NCI-H1436 treated with DMSO at 0.1 percent for 48 hours (cell line): Measurements from ENCODE around the gene CCNE1.
A peak's percentile ranks its signal among the peaks of the same experiment; 100 is the strongest.

Experiments used
- DNase-seq: peaks from one replicate; lab custom pipeline; 2025; lab: John Stamatoyannopoulos, UW

Gene CCNE1

DNA sequence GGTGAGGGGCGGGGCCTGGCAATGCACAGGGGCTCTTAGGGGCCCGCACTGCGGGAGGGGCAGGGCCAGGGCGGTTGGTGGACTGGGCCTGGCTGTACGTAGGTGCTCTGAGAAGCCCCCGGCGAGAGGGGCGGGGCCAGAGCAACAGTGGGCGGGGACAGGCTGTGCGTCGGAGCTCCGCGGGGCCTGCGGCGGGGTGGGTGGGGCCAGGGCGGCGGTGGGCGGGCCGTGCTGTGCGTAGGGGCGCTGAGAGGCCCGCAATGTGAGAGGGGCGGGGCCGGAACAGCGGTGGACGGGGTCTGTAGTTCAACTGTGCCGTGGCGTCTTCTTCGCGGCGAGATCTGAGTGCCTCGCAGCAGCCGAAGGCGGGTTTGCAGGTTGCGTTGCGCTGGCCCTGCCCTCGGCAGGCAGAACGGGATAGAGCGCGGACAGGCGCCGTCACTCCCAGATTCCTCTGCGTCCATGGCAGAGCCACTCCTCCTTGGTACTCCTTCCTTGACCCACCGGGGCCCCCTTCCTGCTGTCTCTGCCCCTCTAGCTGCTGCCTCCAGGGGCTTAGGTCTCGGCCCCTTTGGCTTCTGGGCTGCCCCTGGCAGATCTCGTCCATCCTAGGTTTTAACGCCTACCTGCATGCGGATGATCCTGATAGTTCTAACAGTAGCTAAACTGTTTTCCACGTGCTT, 33.2 kb downstream of the CCNE1 start:
- peak; percentile 26 for DNase-seq

DNA sequence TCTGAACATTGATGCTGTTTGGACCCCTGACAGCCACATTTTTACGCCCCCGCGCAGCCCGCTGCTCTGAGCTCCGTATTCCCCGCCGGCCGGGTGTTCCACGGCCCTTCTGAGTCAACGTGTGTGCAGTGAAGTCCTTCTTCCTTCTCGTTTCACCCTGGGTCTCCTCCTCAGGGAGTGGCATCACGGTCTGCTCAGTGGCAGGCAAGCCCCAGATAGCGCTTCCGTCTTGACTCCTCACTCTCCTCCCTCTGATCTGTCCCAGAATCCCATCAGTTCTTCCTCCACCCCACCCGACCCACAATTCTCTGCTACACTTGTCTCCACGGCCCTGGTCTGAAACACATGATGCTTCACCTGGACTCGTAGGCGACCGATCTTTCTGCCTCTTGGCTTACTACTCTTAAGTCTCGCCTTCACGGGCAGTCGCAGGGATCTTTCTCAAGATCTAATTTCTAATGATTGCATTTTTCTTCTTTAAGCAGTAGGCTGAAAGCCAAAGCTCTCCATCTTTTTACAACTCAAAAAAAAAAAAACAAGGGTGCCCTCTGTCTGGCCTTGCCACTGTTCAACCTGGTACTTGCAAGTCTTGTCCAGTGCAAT, 33.9 kb downstream of the CCNE1 start:
- DNase-seq, result no peak

DNA sequence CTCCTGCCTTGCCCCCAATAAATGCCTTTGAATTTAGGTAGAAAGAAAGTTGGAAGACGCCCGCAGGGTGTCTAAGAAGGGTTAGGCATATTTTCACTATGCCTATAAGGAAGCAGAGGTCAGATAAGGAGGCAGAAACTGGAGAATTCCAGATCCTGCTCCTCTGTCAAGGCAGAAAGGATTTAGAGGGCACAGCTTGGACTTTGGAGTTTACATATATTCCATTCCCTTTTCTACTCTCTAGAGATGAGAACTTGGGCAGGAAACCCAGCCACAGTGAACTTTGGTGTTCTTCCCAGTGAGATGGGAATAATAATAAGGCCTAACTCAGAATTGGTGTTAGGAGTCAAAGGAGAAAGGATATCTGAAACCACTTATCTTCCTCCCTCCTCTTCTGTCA, 37.4 kb downstream of the CCNE1 start:
- no peak for DNase-seq

DNA sequence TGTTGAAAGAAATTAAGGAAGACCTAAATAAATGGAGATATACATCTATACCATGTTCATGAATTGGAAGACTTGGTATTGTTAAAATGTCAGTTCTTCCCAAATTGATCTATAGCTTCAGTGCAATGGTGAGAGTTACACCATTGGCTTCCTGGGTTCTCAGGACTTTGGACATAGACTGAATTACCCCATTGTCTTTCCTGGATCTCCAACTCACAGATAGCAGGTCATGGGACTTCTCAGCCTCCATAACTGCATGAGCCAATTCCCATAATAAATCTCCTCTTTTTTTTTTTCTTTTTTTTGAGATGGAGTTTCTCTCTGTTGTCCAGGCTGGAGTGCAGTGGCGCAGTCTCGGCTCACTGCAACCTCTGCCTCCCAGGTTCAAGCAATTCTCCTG, 38.7 kb downstream of the CCNE1 start:
- DNase-seq, result no peak

DNA sequence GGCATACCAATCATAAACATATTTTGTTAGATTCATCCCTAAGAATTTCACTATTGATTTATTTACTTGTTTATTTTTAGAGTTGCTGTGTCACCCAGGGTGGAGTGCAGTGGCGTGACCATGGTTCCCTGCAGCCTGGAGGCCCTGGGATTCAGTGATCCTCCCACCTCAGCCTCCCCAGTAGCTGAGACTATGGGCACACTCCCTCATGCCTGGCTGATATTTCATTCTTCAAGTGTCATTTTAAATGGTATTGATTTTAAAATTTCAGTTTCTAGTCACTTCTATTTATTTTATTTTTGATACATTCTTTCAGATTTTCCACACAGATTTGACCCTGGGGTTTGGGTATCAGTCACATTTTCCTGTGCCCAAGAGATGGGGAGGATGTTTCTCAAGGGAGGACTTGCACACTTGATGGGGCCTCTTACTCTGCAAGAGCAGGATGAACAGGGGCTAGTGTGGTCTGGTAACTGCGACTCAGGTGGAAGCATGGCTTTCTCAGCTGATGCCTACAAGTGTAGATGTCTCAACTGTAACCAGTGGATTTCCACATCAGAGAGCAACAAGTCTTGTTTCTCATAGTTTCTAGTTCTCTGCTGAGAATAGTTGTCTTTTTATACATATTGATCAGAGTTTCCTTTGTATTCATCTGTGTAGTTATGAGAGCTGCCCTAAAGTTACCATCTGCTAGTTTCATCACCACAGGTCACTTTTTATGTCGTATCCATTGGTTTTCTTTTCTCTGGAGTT, 40.2 kb downstream of the CCNE1 start:
- DNase-seq, result no peak

DNA sequence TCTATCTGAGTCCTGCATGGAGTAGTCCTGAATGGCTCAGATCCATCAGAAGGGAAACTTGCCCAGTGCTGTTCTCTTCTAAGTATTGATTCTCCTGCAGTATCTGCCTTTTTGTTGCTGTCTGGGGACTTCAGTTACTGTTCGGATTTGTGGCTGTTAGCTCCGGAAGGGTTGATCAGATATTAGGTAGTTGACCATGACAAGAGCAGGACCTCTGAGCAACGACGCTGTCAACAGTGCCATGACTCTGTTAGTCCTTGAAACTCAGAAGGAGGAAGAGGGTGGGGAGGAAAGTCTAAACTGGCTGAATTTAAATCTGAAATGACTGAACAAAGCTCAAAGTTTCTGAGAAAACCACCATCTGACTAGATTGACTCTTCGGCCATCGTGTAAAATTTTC, 42.2 kb downstream of the CCNE1 start:
- DNase-seq, result no peak

DNA sequence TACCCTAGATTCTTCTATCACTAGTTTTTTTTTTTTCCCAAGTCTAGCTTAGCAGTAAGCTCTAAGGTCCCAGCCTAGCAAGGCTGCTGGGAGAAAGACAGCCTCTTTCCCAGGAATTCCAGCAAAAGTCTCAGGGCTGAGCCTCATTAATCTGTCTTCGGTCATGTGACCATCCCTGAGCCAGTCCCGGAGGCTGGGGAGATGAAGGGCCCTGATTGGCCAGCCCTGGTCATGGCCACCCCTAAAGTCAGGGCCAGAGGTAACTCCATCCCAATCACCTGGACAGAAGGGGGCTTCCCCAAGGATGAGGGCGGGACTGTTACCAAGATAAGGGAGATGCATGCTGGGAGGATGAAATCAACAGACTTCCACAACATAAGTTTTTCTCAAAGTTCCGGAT, 43.3 kb downstream of the CCNE1 start:
- DNase-seq, result no peak

DNA sequence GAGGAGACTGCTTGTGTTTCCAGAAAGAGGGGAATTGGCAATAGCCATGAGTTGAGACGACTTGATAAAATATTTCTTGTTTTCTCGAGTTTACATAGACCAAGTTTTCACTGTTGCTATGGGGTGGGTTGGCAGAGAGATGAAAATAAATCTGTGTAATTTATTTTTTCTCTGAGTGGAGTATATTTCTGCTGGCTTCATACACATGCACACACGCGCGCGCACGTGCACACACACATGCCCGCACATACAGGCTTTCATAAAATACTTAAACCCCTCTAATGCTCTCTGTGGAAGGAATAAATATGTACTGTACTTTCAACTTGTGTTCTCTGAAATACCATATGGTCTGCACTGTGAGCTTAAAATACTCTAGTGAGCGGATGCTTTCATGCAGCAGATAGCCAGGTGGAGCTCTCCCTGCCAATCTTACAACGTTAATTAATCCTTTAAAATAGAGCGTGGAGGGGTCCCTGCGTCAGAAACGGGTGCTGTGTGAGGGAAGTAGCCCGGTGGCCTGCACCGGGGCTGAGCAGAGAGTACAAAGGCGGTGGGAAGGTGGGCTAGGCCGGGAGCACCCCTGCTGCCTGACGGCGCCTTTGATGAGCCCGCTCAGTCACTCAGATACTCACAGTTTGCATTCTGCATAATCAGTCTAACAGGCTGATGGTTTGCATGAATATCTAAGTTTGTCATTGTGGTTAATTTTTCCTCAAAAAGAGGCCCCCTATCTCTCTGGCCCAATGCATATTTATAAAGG, 44.1 kb downstream of the CCNE1 start:
- DNase-seq, result no peak

DNA sequence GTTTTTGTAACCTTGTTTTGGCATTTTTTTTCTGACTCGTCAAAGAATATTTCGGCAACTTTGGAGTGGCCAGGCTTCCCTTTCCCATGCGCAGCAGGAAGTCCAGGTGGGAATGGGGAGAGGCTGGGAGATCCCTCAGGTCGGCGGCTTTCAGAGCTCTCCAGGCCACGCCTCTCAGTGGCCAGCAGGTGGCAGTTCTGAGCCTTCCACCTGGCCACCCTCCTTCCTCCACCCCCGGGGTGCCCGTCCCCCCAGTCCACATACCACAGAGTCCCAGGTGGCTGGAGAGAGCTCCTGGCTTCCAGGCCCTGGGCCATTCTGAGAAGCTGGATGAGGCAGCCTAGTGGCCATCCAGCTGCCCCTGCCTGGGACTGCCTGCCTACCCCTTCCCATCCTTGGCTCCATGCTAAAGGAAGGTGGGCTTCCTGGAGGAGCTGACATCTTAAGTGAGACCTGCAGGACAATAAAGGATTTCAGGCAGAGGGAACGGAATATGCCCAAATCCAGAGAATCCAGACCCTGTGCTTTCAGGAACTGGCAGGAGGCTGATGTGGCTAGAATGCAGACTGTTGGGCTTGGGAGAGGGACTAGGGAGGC, 46.3 kb downstream of the CCNE1 start:
- no peak for DNase-seq

DNA sequence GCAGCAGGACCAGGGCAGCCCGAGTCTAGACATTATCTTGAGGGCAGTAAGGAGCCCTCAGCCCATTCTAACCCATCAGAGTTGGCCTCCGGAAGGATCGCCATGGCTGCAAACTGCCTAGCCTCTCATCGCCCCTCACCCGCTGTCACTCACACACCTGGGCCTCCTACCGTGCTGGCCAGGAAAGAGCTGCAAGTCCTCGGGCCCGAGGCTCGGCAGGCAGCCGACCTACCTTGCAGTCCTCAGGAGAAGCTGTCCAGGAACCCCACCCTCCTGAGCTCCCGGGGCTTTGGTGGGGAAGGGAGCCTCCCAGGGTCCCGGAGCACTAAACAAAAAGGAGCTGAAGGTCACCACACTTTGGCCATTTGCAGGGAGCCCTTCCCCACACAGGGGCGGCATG, 46.8 kb downstream of the CCNE1 start:
- no peak for DNase-seq

DNA sequence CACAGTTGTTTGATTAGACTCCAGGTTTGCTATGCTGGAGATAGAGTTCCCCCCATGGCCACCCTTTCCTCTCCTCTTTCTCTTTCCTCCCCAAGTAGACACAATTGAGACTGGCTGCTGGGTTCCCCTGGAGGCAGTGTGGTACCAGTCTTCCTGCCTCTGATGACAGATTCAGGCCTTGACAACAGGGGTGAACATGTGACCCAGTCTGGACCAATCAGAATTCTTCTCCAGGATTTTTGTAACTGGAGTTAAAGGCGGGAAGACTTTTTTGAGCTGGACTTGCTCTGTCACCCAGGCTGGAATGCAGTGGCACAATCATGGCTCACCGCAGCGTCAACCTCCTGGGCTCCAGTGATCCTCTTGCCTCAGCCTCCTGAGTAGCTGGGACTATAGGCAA, 48.7 kb downstream of the CCNE1 start:
- DNase-seq, result no peak

DNA sequence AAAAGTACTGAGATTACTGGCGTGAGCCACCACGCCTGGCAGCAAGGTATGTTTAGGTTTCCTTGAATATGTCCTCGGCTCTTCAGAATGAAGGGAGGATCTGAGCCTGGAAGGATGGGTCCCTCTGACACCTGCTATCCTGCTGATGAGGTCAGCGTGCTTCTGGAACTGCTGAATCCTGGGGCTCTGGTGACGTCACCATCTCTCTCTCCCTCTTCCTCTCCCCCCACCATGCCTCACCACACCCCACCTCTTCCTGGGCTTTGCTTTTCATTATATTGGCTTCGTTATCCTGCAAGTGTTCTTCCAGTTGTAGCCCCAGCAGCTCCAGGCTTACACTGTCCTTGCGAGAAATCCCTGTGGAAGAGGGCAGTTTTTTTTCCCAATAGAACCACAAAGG, 49.8 kb downstream of the CCNE1 start:
- DNase-seq, result no peak

DNA sequence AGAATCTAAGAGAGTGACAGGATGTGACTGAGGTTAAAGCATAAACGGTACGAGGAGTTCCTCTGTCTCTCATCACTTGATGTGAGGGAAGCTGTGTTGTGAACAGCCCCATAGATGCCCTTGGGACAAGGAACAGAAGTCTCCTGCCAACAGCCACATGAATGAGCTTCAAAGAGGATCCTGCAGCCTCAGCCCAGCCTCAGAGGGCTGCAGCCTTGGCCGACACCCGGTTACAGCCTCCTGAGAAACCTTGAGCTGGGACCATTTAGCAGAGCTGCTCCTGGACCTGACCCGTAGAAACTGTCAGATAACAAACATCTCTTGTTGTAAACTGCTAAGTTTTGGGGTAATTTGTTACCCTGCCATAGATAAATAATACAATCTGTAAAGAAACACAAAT, 54.2 kb downstream of the CCNE1 start:
- no peak for DNase-seq

DNA sequence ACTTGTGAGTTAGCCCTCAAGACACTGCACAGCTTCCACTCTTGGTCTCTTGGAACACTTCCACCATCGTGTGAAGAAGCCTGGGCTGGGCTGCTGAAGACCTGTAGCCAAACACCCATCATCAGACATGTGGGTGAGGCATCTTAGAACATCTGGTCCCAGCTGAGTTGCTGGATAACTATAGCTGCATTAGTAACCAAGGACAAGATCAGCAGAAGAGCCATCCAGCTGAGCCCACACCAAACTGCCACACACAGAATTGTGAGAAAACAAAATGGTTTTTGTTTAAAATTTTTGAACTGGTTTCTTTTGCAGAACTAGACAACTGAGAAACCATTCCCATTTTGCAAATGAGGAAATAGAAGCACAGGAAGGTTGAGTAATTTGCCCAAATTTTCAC, 56.2 kb downstream of the CCNE1 start:
- no peak for DNase-seq

DNA sequence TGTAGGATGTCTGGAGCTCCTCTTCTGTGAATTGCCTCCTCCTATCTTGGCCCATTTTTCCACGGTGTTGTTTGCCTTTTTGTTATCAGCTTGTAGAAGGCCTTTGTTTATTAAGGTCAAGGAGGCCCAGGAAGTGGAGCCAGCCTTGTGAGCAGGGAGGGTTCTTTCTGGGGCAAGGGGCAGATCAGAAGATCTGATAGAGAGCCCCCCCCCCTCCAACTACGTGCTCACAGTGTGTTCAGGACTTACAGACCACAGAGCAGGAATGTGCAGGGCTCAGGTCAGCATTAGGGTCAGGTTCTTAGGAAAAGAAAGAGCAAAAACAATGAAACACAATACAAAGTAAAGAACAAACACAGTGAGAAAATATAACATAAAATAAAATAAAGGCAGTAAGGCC, 59.4 kb downstream of the CCNE1 start:
- DNase-seq, result no peak

DNA sequence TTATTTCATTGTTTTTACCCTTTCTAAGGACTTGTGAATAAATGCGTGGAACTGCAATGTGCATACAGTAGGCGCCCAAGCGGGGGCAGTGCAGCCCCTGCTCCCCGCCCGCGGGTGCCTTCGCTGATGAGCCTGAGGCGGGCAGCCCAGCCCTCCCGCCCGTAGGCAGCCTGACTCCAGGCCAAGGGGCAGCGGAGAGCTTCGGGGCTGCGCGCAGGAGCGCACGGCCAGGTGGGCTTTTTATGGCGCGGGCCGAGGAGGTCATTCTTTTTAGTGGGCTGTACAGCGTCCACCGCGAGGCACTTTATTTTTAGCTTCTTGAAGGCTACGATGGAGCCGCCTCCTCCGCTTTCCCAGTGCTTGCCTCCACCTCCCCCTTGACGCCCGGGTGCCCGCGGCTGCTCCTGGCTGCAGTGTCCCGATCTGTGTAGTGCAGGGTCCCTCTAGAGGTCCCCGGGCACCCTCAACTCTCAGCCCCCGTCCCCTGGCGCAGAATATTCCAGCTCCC, 60.5 kb downstream of the CCNE1 start:
- DNase-seq, result no peak

DNA sequence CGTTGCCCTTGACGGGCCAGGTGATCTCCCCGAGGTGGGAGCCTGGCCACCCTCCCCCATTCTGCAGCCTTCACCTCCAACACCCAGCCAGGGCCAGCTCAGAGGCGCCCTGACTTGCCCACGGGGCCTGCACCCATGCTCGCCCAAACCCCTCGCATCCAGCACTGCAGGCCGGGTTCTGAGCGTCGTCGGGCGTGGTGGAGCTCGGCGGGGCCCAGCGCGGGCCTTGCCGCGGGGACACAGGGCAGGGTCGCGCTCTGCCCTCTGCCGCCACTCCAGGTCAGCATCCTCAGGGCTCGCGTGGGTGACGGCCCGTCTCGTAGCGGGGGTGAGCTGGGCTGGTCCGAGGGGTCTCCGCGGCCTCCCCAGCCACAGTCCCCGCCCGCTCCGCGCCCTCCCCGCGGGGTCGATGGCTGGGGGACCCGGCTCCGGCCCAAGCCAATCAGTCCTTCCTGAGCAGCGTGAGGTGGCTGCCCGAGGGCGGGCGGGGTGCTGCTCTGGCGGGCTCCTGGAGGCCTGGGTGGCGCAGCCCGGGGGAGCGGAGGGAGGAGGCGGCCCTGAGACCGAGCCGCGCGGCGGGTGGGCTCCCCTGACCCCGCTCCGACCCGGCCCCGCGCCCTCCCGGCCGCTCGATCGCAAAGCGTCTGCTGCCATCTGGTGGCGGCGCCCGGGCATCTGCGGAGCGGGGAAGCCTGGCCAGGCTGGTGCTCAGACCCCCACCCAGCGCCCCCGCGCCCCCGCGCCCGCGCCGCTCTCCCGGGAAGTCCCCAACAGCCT, 61.4 kb downstream of the CCNE1 start:
- DNase-seq, result no peak
